Testis (tissue), 2 donors: ENCODE measurements around the gene KIF3B.

Source experiments
- POLR2A ChIP-seq: fragments of 450-650 bp; IDR thresholded peaks from one replicate; pipeline ENCODE4 v1.6.1; 2017; ENCODE audit warnings: antibody characterized with exemption, mild to moderate bottlenecking, moderate library complexity
- TF ChIP-seq, protein P1 (sequence below), 3 experiments: fragments of 450-650 bp in 2 of 3; fragments of 200-600 bp in 1 of 3; sonication (generic) in 1 of 3; IDR thresholded peaks; one replicate each; pipeline ENCODE4 v1.5.1; 2016 to 2019; ENCODE audit warnings: antibody characterized with exemption in 3 of 3, mild to moderate bottlenecking in 2 of 3, moderate library complexity in 1 of 3

DNA sequence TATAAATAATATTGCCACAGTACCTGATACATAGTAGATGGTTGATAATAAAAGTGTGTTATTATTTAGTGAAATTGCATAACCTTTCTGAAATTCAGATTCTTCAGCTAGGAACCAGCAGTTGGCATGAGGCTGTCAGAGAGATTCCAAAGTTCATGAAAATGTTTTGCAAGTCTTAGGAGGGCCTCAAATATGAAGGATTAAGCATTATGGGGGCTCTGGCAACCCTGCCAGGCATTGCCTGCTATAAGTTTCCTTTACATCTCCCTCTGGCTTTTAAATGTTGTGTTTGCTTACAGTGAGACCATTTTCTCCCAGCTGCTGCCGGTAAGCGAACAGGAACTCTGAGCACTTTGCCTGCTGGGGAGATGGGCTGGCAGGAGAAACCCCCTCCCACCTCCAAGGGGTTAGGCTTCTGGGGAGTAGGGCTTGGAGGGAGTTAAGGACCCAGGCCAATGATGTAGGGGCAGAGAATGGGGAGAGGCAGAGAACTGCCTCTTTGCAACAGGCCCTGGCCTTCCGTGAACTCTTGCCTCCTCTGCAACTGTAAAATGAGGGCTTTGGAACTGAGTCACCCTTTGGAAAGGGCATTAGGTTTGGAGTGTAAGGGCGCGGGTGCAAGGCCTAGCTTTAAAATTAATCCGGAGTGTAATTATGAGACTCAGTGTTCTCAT, 33.2 kb upstream of the KIF3B start:
- TF ChIP-seq, protein P1, sequence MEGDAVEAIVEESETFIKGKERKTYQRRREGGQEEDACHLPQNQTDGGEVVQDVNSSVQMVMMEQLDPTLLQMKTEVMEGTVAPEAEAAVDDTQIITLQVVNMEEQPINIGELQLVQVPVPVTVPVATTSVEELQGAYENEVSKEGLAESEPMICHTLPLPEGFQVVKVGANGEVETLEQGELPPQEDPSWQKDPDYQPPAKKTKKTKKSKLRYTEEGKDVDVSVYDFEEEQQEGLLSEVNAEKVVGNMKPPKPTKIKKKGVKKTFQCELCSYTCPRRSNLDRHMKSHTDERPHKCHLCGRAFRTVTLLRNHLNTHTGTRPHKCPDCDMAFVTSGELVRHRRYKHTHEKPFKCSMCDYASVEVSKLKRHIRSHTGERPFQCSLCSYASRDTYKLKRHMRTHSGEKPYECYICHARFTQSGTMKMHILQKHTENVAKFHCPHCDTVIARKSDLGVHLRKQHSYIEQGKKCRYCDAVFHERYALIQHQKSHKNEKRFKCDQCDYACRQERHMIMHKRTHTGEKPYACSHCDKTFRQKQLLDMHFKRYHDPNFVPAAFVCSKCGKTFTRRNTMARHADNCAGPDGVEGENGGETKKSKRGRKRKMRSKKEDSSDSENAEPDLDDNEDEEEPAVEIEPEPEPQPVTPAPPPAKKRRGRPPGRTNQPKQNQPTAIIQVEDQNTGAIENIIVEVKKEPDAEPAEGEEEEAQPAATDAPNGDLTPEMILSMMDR (IDR thresholded peaks at IDR 0.05) = no peak
- no peak for TF ChIP-seq POLR2A
